HG03520 (cell line): ENCODE results near the gene SCARB1.

ENCODE experiments used
- ATAC-seq: cut with Tn5 transposase; IDR thresholded peaks from one replicate; pipeline ENCODE4 v1.9.1; 2021; ENCODE audit warnings: mild to moderate bottlenecking, moderate library complexity; ENCODE audit not compliant: unreplicated experiment

The SCARB1 gene

GRCh38 chr12:124824195-124824594 lies 39.5 kb downstream of the SCARB1 start:
- no peak for ATAC-seq

GRCh38 chr12:124823272-124823970 lies 40.2 kb downstream of the SCARB1 start:
- no peak for ATAC-seq

- ATAC-seq = no peak
Measured at GRCh38 chr12:124822218-124822617, 41.4 kb downstream of the SCARB1 start.

- no peak for ATAC-seq
Measured at GRCh38 chr12:124821252-124822200, 42.1 kb downstream of the SCARB1 start.

- no peak for ATAC-seq
Measured at GRCh38 chr12:124820199-124820598, 43.5 kb downstream of the SCARB1 start.

- no peak for ATAC-seq
Measured at GRCh38 chr12:124819525-124819924, 44.1 kb downstream of the SCARB1 start.

GRCh38 chr12:124819080-124819479 lies 44.6 kb downstream of the SCARB1 start:
- ATAC-seq = no peak

GRCh38 chr12:124817076-124818000 lies 46.3 kb downstream of the SCARB1 start:
- ATAC-seq = no peak

GRCh38 chr12:124816295-124816854 lies 47.3 kb downstream of the SCARB1 start:
- no peak for ATAC-seq

GRCh38 chr12:124814741-124815613 lies 48.7 kb downstream of the SCARB1 start:
- ATAC-seq = no peak

- ATAC-seq = no peak
Measured at GRCh38 chr12:124813782-124814181, 49.9 kb downstream of the SCARB1 start.

GRCh38 chr12:124812979-124813378 lies 50.7 kb downstream of the SCARB1 start:
- ATAC-seq = no peak

GRCh38 chr12:124812356-124812755 lies 51.3 kb downstream of the SCARB1 start:
- ATAC-seq = no peak

GRCh38 chr12:124811633-124812032 lies 52.0 kb downstream of the SCARB1 start:
- ATAC-seq = no peak

GRCh38 chr12:124809878-124810277 lies 53.8 kb downstream of the SCARB1 start:
- ATAC-seq = no peak

GRCh38 chr12:124809391-124809790 lies 54.3 kb downstream of the SCARB1 start:
- no peak for ATAC-seq

GRCh38 chr12:124808272-124808671 lies 55.4 kb downstream of the SCARB1 start:
- no peak for ATAC-seq

GRCh38 chr12:124805876-124806668 lies 57.6 kb downstream of the SCARB1 start:
- ATAC-seq = no peak

GRCh38 chr12:124805050-124805449 lies 58.6 kb downstream of the SCARB1 start:
- no peak for ATAC-seq
